NK-92 (cell line): ENCODE data around the gene NKX2-4.
"Not testable (repeated sequence)": the region's sequence is repeated elsewhere in the genome, so short reads cannot be mapped to it uniquely, and the experiment has no call there.

Experiments used
- DNase-seq: peaks from one replicate; lab custom pipeline; 2025; ENCODE audit not compliant: unreplicated experiment; lab: John Stamatoyannopoulos, UW

Gene NKX2-4

DNA sequence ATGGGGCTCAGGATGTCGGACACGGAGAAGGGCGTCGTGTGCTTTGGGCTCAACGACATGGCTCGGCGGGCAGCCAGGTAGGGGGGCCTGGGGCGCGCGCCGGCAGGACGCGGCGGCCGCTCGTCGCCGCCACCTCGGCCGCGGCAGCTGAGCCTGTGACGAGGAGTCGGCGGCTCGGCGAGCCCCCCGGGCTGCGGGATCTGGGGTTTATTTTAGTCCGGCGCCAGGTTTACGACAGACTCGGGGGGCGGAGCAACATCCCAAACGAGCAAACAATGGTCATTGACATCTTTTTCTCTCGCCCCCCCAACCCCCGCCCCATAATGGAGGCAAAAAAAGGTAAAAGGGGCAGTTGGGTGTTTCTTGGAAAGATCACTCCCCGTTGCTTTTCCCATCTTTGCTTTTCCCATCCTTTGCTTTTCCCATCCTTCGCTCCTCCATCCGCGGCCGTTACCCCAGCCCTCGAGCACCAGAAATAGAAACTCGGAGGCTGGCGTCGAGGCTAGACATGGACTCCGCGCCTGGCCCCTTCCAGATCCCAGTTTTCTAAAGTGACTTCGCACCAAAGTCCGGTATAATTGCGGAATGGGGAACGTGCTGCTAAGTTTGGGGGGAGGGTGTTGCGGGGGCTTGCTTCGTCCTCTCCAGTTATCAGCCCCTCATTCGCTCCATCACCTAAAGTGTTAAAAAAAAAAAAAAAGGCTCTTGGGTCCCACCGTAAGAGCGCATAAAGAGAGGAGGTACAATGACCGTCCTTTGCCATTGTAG lies at the start of gene NKX2-4:
Gene NKX2-4 (minus strand): TSS at position 186 of the 768 bp plus-strand sequence. CDS start 127 bp downstream, at position 59.
- no peak for DNase-seq

- DNase-seq, result no peak
Observed at GRCh38 chr20:21437816-21438215, 40.5 kb upstream of the NKX2-4 start.

- no peak for DNase-seq
Observed at GRCh38 chr20:21437248-21437647, 39.9 kb upstream of the NKX2-4 start.

DNA sequence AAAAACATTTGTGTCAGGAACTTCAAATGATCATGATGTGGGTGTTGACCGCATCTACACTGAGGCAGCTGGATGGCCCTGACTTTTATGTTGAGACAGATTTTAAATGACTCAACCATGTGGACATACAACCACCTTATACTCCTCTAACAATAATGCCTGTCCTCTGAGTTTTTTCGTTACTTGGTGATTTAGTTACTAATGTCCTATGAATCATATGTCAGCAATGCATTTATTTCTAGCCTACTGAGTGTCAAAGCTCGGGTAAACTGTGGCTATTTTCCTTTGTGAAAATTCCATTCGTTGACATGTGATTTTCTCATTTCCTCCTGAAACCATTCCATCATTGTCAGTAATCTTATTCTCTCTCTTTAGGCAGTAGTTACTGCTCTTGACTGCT lies 38.9 kb upstream of the NKX2-4 start:
- no peak for DNase-seq

GRCh38 chr20:21435576-21435975 lies 38.2 kb upstream of the NKX2-4 start:
- no peak for DNase-seq

DNA sequence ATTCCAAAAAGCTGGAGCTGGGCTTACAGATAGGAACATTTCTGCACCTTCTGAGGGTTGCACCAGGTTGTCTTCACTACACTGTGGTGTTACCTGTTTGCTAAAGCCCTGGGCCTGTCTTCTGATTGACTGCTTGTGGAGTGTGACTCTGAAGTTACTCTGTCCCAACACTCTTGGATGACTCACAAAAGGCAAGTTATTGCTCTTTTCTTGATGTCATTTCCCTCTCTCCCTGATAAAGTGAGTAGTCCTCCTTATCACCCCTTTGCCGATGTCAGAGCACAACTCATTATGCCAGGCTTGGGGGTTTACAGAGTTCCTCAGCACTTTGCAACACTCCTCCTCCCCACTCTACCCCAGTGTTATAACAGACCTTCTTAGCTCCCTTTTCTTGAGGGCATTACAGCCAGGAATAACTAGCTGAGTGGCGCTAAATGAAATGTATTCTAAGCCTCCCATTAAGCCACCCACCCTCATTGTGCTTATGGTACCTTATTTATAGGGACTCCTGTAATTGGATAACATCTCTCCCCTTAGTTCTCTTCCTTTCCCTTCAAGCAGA lies 36.1 kb upstream of the NKX2-4 start:
- no peak for DNase-seq

GRCh38 chr20:21432911-21433310 lies 35.6 kb upstream of the NKX2-4 start:
- DNase-seq, result no peak

DNA sequence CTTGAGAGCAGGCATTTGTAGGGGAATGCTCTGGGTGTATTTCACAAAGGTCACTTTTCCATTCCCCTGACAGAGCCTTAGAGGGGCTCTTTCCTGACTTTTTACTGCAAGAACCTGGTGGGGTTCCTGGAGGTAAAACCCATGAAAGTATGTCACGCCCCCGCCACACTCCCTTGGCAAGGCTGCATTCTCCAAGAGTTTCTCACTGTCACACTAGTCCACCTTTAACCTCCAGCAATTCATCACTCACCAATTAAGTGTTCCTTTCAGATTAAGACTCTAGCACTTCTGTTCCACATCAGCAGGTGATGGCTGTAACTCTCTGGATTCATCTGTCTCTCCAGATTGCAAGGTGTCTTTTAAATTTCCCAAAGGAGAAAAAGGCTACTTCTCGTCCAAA lies 32.7 kb upstream of the NKX2-4 start:
- DNase-seq, result no peak

GRCh38 chr20:21424846-21425245 lies 27.5 kb upstream of the NKX2-4 start:
- no peak for DNase-seq

GRCh38 chr20:21423712-21424111 lies 26.4 kb upstream of the NKX2-4 start:
- DNase-seq, result not testable (repeated sequence)

GRCh38 chr20:21421601-21422236 lies 24.4 kb upstream of the NKX2-4 start:
- DNase-seq, result no peak

GRCh38 chr20:21419147-21419546 lies 21.8 kb upstream of the NKX2-4 start:
- DNase-seq, result not testable (repeated sequence)

- DNase-seq, result not testable (repeated sequence)
Observed at GRCh38 chr20:21413996-21414395, 16.7 kb upstream of the NKX2-4 start.

DNA sequence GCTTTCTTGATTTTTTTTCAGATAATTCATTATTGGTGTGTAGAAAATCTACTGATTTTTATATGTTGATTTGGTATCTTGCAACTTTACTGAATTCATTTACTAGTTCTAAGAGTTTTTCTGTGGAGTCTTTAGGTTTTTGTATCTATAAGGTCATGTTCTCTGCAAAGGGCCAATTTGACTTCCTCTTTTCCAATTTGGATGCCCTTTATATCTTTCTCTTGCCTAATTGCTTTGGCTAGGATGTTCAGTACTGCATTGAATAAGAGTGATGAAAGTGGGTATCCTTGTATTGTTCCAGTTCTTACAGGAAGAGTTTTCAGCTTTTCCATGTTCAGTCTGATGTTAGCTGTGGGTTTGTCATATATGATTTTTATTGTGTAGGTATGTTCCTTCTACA lies 14.4 kb upstream of the NKX2-4 start:
- no peak for DNase-seq

- no peak for DNase-seq
Observed at GRCh38 chr20:21399005-21399475, 1.7 kb upstream of the NKX2-4 start.

DNA sequence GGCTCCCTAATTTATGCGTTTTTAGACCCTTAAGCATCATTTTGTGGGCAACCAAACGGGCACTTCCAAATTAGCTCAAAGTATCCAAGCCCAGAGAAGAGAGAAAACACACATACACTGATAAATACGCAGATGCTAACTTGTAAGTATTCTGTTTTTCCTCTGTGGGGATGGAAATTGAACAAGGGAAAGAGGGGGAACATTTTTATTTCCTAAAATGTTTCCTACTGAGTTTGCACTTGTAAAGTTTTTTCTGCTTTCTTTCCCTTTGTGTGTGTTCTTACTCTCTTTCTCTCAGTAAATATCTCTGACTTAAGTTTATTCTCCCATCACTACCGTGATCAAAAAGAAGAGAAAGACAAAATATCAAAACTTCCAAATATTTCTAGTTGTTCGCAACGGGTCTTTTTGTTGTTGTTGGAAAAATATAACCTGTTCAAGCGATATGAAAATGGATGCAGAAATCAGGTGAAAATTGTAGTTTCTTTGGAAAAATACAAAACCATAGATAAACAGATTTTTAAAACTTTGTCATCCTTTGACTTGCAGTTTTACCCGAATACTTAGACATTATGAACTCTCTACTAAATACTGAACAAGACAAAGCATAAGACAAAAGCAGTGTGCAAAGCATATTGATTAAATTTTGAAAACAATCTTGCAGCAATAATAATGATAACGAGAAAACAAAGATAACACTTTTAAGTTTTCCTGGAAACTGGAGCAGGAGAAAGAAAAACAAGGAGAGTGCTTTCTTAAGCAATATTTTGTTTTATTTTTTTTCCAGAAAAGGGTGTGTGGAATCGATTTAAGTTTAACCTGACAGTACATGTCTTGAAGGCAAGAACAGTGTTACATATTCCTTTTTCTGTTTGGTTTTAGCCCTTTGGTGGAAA lies 1.0 kb upstream of the NKX2-4 start:
- no peak for DNase-seq

DNA sequence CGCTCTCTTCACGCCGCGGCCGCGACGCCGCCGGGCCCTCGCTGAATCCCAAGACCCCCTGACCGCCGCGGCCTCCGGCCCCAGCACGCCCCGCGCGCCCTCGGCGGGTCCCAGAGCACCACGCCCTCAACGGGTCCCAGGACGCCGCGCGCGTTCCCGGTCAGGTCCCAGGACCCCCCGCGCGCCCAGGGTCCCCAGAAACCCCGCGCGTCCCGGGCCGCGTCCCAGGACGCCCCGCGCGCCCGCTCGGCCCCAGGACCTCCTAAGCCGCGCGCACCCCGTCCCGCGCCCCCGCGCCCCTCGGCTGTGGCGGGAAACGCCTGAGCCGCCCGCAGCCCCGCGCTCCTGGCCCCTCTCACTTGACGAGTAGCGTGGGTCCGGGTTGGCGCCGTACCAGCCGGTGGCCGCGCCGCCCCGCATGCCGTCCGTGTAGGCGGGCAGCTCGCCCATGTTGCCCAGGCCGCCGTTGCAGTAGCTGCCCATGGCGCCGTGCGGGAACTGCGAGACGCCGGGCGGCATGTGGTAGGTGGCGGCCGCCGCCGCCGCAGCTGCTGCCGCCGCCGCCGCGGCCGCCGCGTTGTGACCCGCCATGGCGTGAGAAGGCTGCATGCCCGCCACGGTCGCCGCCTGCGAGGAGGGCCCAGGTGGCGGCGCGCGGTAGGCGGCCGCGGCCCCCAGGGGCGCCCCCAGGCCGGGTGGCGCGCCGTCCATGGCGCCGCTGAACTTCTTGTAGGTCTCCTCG lies 556 bp downstream of the NKX2-4 start:
- no peak for DNase-seq

- no peak for DNase-seq
Observed at GRCh38 chr20:21395666-21396598, 1.4 kb downstream of the NKX2-4 start.

GRCh38 chr20:21395051-21395665 lies 2.2 kb downstream of the NKX2-4 start:
- no peak for DNase-seq
